SJSA1 (cell line): ENCODE results near the gene GAMT. TPM values are rescaled to one million over a fixed set of nuclear protein-coding genes. Genes with fewer than 3 reads are reported as not detected.

Experiments used
- DNase-seq, 2 experiments: peaks; one replicate each; pipeline ENCODE4 v3.0.0-alpha.2; 2015 to 2020; ENCODE audit warnings: low spot score in 2 of 2, low read depth in 1 of 2
- H3K27ac ChIP-seq: fragments of 250-450 bp; sonication (Bioruptor Pico); 2 replicates; pipeline ENCODE4 v1.5.1; 2020; ENCODE audit warnings: mild to moderate bottlenecking, moderate library complexity
- H3K27me3 ChIP-seq: fragments of 250-450 bp; sonication (Bioruptor Pico); replicated peaks from 2 replicates; pipeline ENCODE4 v1.5.1; 2020; ENCODE audit warnings: mild to moderate bottlenecking, moderate library complexity
- H3K36me3 ChIP-seq: fragments of 250-450 bp; sonication (Bioruptor Pico); 2 replicates; pipeline ENCODE4 v1.5.1; 2020; ENCODE audit warnings: mild to moderate bottlenecking
- H3K4me1 ChIP-seq: fragments of 250-450 bp; sonication (Bioruptor Pico); replicated peaks from 2 replicates; pipeline ENCODE4 v1.6.1; 2021; ENCODE audit warnings: mild to moderate bottlenecking
- H3K4me3 ChIP-seq: fragments of 250-450 bp; sonication (Bioruptor Pico); 2 replicates; pipeline ENCODE4 v1.5.1; 2020; ENCODE audit warnings: mild to moderate bottlenecking
- H3K9me3 ChIP-seq: fragments of 250-450 bp; sonication (Bioruptor Pico); replicated peaks from 2 replicates; pipeline ENCODE4 v1.5.1; 2020; ENCODE audit warnings: mild to moderate bottlenecking
- total RNA-seq: library from RNA; depleted of rRNA; stranded (reverse); fragments of >200 nt; shearing (Covaris generic); gene quantifications from 2 replicates; pipeline ENCODE4 v1.2.3, GENCODE V29; 2014; rRNA removed

GAMT gene
- 28.6 and 35.8 TPM in 2 replicates for total RNA-seq

- DNase-seq, result peak in 1 of 2 experiments; percentile 40
- Histone ChIP-seq H3K4me3 (peak within 1 kb of the TSS; percentile 58), H3K36me3 (0 out of 2 replicates have a peak, but pooled peaks cover 3% of the 10 kb centered on the region), H3K27ac (no peak within 1 kb of the TSS), H3K4me1 (peaks cover 32% of the 10 kb centered on the region), H3K27me3 (no peaks in the 10 kb centered on the region), H3K9me3 (no peaks in the 10 kb centered on the region)
Observed at GRCh38 chr19:1401138-1401888, at the start of gene GAMT. Gene GAMT (minus strand): TSS chr19:1401542. CDS start chr19:1401476, 66 bp downstream.

- no peaks in the 10 kb centered on the region; the same call in 1 of the 2 replicates for H3K9me3 ChIP-seq
- H3K36me3 ChIP-seq, result peaks cover 3% of the 10 kb centered on the region
- H3K27ac ChIP-seq, result no peak within 1 kb of the TSS
- peaks cover 82% of the 10 kb centered on the region for H3K27me3 ChIP-seq
- H3K4me1 ChIP-seq, result peaks cover 26% of the 10 kb centered on the region
- peak in 1 of 2 experiments; percentile 16 for DNase-seq
- no peak within 1 kb of the TSS for H3K4me3 ChIP-seq
Observed at GRCh38 chr19:1449467-1450442, 48.4 kb upstream of the GAMT start, which contains the start of gene APC2. Gene APC2 (plus strand): TSS chr19:1450121. CDS start chr19:1453002, 2,881 bp downstream.

- Histone ChIP-seq H3K4me1 (peaks cover 18% of the 10 kb centered on the region), H3K4me3 (no peak overlapping the region), H3K9me3 (no peaks in the 10 kb centered on the region; the same call in 1 of the 2 replicates), H3K36me3 (peaks cover 12% of the 10 kb centered on the region), H3K27ac (no peak overlapping the region), H3K27me3 (peaks cover 64% of the 10 kb centered on the region)
- DNase-seq, result no peak
Observed at GRCh38 chr19:1447944-1448343, 46.6 kb upstream of the GAMT start.

- Histone ChIP-seq H3K9me3 (no peaks in the 10 kb centered on the region; the same call in 1 of the 2 replicates), H3K4me3 (no peak overlapping the region), H3K4me1 (peaks cover 18% of the 10 kb centered on the region), H3K36me3 (peaks cover 17% of the 10 kb centered on the region), H3K27me3 (peaks cover 59% of the 10 kb centered on the region), H3K27ac (no peak overlapping the region)
- DNase-seq, result no peak
Observed at GRCh38 chr19:1447504-1447903, 46.2 kb upstream of the GAMT start.

GRCh38 chr19:1446713-1447481 is 45.6 kb upstream of the GAMT start:
- peaks cover 18% of the 10 kb centered on the region for H3K4me1 ChIP-seq
- H3K36me3 ChIP-seq, result peaks cover 23% of the 10 kb centered on the region
- peak in 1 of 2 experiments; percentile 15 for DNase-seq
- no peaks in the 10 kb centered on the region; the same call in 1 of the 2 replicates for H3K9me3 ChIP-seq
- H3K4me3 ChIP-seq, result no peak overlapping the region
- H3K27me3 ChIP-seq, result peaks cover 53% of the 10 kb centered on the region
- H3K27ac ChIP-seq, result no peak overlapping the region

GRCh38 chr19:1445932-1446712 is 44.8 kb upstream of the GAMT start:
- no peak for DNase-seq
- no peak overlapping the region for H3K27ac ChIP-seq
- H3K4me1 ChIP-seq, result peaks cover 18% of the 10 kb centered on the region
- H3K36me3 ChIP-seq, result peaks cover 31% of the 10 kb centered on the region
- no peaks in the 10 kb centered on the region; the same call in 1 of the 2 replicates for H3K9me3 ChIP-seq
- 0 out of 2 replicates have a peak overlapping the region, but pooled peaks have one; percentile 5 for H3K4me3 ChIP-seq
- H3K27me3 ChIP-seq, result peaks cover 45% of the 10 kb centered on the region

- peaks cover 38% of the 10 kb centered on the region for H3K27me3 ChIP-seq
- H3K27ac ChIP-seq, result no peak overlapping the region
- peaks cover 18% of the 10 kb centered on the region for H3K4me1 ChIP-seq
- DNase-seq, result peak in 1 of 2 experiments; percentile 67
- peak overlapping the region; percentile 14 for H3K4me3 ChIP-seq
- H3K36me3 ChIP-seq, result peaks cover 38% of the 10 kb centered on the region
- no peaks in the 10 kb centered on the region; the same call in 1 of the 2 replicates for H3K9me3 ChIP-seq
Observed at GRCh38 chr19:1445185-1445931, 44.0 kb upstream of the GAMT start.

- DNase-seq, result no peak
- Histone ChIP-seq H3K4me3 (no peak overlapping the region), H3K36me3 (peaks cover 58% of the 10 kb centered on the region), H3K27me3 (peaks cover 8% of the 10 kb centered on the region), H3K4me1 (peaks cover 30% of the 10 kb centered on the region), H3K27ac (no peak overlapping the region), H3K9me3 (no peaks in the 10 kb centered on the region)
Observed at GRCh38 chr19:1441677-1442438, 40.5 kb upstream of the GAMT start.

GRCh38 chr19:1441022-1441426 is 39.7 kb upstream of the GAMT start:
- H3K4me3 ChIP-seq, result no peak overlapping the region
- peaks cover 21% of the 10 kb centered on the region for H3K4me1 ChIP-seq
- peaks cover under 1% of the 10 kb centered on the region; the same call in 1 of the 2 replicates for H3K27me3 ChIP-seq
- DNase-seq, result no peak
- H3K36me3 ChIP-seq, result peaks cover 63% of the 10 kb centered on the region
- no peaks in the 10 kb centered on the region for H3K9me3 ChIP-seq
- no peak overlapping the region for H3K27ac ChIP-seq

- H3K27ac ChIP-seq, result no peak overlapping the region
- no peak for DNase-seq
- no peaks in the 10 kb centered on the region for H3K9me3 ChIP-seq
- peaks cover 18% of the 10 kb centered on the region for H3K4me1 ChIP-seq
- no peaks in the 10 kb centered on the region; the same call in 1 of the 2 replicates for H3K27me3 ChIP-seq
- peaks cover 68% of the 10 kb centered on the region for H3K36me3 ChIP-seq
- no peak overlapping the region for H3K4me3 ChIP-seq
Observed at GRCh38 chr19:1440418-1440801, 39.1 kb upstream of the GAMT start.
